LNCaP clone FGC (cell line): Measurements from ENCODE around the gene TMEM139.

Experiments
- DNase-seq: peaks from one replicate; pipeline ENCODE4 v3.0.0-alpha.2; 2011; ENCODE audit warnings: low read depth
- H3K4me3 ChIP-seq: 2 replicates; pipeline ENCODE4 v1.5.1; 2011; ENCODE audit warnings: mild to moderate bottlenecking, low read depth, low read length, control low read depth
- CTCF ChIP-seq: IDR thresholded peaks from 2 replicates; pipeline ENCODE4 v1.5.1; 2012; ENCODE audit warnings: mild to moderate bottlenecking; ENCODE audit not compliant: control insufficient read depth, insufficient read depth; ENCODE audit errors: extremely low read depth

Gene TMEM139

GRCh38 chr7:143329471-143330170 lies 44.9 kb downstream of the TMEM139 start:
- TF ChIP-seq CTCF, result no peak
- H3K4me3 ChIP-seq, result no peak overlapping the region
- DNase-seq, result no peak

DNA sequence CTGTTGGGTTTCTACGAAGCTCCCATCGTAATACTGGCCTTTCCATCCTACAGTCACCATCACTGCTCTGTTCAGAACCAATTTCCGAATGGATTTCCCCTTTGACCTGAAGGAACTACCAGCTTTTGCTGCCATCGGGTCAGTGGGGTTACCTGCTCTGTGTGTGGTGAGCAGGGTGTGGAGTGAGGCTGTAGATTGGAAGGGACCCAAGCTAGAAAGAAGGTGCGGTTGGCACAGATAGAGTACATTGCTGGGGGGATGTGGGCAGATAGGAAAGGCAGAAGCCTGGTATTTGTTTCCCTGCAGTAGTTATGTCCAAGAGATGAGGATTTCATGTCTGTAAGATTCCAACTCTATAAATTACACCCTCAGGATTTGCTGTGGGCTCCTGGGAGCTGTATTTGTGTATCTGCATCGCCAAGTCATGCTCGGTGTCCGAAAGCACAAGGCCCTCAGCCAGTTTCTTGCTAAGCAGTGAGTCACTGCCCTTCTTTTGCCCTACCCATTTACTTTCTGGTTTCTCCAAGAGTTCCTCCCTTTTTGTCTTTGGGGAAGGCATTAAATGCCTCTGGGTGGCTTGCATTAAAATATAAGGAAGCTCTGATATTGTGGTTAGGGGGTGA lies 46.5 kb downstream of the TMEM139 start:
- no peak for DNase-seq
- no peak for TF ChIP-seq CTCF
- H3K4me3 ChIP-seq, result no peak overlapping the region

- H3K4me3 ChIP-seq, result no peak overlapping the region
- no peak for TF ChIP-seq CTCF
- DNase-seq, result no peak
These were observed 49.5 kb downstream of the TMEM139 start for GRCh38 chr7:143334244-143334643.

DNA sequence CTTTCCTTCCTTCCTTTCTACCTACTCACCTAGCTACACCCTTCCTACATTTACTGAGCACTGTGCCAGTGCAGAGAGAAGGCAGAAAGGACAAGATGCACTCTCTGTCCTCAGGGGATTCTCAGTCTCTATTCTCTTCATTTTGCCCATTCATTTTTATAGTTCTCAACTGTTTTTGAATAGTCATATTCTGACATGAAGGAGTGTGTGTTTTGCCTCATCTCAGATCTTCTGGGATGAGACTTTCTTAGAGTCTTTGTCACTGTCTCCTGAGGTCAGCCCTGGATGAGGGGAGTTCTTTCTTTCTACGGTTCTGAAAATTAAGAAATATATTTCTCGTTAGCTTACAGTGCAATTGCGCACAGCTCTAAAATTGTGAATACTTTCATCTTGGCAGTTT lies 52.5 kb downstream of the TMEM139 start:
- H3K4me3 ChIP-seq, result no peak overlapping the region
- no peak for DNase-seq
- TF ChIP-seq CTCF, result no peak
